Activated T-cell treated with anti-CD3 and anti-CD28 coated beads, Interleukin-2, amount 50 U/mL, for 48 hours (primary cell): Measurements from ENCODE around the gene AFAP1L1.
"Not testable (repeated sequence)": the region's sequence is repeated elsewhere in the genome, so short reads cannot be mapped to it uniquely, and the experiment has no call there.

ENCODE experiments used
- DNase-seq, 2 experiments: peaks; one replicate each; pipeline ENCODE4 v3.0.0-alpha.2; 2020

The AFAP1L1 gene

DNA sequence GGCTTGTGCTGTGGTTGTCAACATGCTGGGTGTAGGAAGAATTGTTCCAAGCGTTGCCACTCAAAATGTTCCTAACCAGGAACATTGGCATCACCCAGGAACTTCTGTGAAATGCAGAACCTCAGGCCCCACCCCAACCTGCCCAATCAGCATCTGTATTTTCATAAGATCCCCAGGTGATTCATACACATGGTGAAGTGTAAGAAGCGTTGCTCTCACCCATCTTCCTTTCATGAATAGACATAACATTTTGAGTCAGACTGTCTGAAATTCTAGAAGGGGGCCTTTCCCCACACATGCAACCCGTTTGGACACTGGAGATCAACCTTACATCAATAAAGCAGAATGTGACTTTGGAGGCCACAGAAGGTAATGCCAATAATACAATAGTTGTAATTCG lies 9.3 kb upstream of the AFAP1L1 start:
- DNase-seq, result no peak

GRCh38 chr5:149264439-149265067 lies 7.1 kb upstream of the AFAP1L1 start:
- DNase-seq, result peak; percentile 46 to 61

DNA sequence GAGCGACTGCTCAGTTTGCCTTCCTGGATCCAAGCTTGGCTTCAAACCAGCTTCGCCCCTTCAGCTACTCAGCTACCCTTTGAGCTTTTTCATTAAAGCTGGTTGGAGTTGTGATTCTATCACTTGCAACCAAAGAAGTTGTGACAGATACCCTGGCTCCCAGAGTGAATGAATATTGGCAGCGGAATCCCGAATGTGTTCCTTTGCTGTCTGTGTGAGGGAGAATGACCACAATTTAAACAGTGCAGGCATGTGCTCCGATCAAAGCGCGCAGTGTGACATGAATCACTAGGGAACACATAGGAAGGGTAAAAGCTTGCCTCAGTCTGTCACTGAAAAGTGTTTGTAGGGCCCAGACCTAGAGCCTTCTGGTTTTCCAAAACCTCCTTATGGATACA lies 6.6 kb upstream of the AFAP1L1 start:
- no peak for DNase-seq

GRCh38 chr5:149265597-149265996 lies 6.1 kb upstream of the AFAP1L1 start:
- DNase-seq, result no peak

GRCh38 chr5:149267241-149267973 lies 4.3 kb upstream of the AFAP1L1 start:
- no peak for DNase-seq

- no peak for DNase-seq
Measured at GRCh38 chr5:149268928-149269557, 2.6 kb upstream of the AFAP1L1 start.

DNA sequence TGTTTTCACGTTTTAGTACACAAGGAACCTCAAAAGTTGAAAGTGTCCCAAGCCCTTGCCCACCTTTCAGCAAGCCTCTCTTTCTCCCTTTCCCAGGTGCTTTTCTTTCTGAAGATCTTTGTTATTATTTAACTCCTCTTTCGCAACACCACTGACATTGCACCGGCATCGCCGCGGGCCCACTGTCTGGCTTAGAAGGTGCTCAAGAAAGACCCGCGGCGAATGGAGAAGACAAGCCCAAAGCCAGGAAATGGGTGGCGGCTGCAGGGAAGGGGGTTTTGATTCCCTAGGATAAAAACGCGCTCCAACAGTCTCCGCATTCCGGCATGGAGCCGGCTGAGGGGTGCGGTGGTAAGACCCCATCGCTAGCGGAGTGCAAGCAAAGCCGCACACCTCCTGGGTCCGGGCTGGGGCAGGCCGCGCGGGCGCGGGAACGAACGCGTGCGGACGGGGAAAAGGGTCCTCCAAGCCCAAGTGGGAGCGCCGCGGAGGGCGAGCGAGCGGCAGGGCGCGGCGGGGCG lies 404 bp upstream of the AFAP1L1 start:
- DNase-seq, result peak; percentile 28 to 30

GRCh38 chr5:149272781-149273180 lies 1.1 kb downstream of the AFAP1L1 start:
- DNase-seq, result not testable (repeated sequence)

DNA sequence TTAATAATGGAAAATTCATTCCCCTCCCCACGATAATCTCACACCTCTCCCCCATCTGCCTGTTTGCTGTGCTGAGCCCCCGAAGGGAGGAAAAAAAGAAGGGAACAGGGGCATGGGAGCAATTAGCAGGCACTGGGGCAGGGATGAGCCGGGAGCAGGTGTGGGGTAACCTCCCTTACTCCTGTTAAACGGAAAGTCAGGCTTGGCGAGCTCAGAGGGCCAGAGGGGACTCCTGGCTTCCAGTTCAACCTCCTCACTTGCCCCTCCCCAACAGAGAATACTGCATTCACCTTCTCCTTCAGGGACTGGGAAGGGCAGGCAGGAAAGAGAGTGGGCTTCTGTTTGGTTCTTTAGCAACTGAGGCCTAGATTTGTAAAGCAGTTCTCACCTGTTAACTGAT lies 1.6 kb downstream of the AFAP1L1 start:
- DNase-seq, result no peak

DNA sequence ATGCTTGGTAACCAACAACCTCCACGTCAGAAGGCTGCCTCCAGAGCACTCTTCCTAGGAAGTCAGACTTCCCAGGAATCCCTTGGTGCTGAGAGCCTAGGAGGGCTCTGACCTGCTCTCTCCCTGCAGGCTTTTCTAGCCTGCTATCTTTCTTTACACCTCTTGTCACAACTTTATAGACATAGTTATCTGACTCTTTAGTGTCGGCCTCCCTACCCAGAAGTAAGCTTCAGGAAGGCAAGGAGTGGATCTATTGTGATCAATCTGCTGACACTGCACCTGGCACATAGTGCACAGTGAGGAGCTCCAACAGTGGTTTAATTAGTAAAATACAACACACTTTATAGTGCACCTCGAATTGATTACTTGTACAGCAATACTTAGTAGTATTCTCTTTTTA lies 2.3 kb downstream of the AFAP1L1 start:
- DNase-seq, result no peak

- no peak for DNase-seq
Measured at GRCh38 chr5:149274939-149275338, 3.3 kb downstream of the AFAP1L1 start.

DNA sequence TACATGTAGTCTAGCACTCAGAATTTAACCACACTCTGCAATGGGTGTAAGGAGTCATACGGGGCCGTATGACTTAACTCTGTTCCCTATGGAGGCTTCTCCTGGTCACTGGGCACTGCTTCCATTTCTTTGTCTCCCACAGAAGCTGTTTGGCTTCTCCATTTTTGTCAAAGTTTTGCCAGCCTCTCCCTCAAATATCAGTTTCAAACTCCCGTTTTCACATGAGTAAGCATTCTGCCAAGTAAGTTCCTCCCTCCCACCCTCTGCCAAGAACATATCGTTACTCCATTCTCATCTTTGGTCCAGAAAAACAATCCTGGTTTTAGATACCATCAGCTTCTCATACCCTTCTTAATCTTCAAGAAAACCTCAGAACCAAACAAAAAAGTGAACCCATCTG lies 6.1 kb downstream of the AFAP1L1 start:
- no peak for DNase-seq

- DNase-seq, result no peak
Measured at GRCh38 chr5:149278451-149279210, 7.0 kb downstream of the AFAP1L1 start.

DNA sequence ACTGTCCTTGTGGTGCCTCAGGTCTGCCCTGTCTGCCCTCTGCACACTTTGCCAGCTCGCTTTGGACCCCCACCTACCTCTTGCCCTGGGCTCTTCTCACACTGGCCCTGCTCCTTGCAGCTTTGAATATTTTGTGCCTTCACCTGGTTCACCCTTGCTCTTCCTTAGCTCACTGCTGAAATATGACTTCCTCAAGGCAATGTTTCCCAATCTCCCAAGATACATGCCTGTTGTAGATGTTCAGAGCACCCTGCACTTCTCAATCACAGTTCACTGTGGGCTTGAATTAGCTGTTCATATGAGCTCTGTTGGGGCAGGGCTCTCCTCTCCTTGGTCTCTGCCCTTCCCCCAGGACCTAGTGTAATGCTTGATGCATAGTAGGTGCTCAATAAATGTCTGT lies 8.0 kb downstream of the AFAP1L1 start:
- no peak for DNase-seq

DNA sequence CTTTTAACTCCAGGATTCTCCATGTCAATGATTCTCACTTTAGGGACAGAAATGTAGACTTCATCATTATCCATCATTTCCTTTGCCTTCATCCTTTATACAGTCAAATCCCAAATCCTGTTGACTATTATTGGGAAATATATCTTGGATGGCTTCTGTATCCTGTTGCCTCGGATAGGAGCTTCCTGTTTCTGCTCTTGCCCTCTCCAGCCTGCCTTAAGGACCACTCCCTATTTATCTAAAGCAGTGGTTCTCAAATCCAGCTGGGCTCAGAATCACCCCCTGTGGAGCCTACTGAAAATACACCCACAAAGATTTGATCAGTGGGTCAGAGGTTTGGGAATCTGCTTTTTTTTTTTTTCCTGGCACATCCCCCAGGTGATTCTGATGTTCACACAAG lies 8.5 kb downstream of the AFAP1L1 start:
- DNase-seq, result no peak

- no peak for DNase-seq
Measured at GRCh38 chr5:149280802-149281201, 9.1 kb downstream of the AFAP1L1 start.

- DNase-seq, result no peak
Measured at GRCh38 chr5:149282027-149282965, 10.6 kb downstream of the AFAP1L1 start.

DNA sequence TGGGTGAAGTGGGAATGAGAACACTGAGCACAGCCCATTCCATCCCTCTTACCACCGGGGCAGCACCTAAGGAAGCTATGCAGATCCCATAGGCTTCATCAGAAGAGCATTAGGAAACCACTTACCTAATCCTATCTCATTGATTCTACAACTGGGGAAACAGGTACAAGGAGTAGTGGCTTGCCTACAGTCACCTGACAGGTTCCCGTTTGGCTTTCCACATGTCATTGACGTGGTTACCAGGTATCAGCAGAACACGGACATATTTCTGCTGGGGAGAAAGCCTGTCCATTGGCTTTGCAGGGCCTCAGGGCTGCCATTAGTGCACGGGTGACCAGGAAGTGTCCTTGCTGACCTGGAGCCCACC lies 11.3 kb downstream of the AFAP1L1 start:
- no peak for DNase-seq

DNA sequence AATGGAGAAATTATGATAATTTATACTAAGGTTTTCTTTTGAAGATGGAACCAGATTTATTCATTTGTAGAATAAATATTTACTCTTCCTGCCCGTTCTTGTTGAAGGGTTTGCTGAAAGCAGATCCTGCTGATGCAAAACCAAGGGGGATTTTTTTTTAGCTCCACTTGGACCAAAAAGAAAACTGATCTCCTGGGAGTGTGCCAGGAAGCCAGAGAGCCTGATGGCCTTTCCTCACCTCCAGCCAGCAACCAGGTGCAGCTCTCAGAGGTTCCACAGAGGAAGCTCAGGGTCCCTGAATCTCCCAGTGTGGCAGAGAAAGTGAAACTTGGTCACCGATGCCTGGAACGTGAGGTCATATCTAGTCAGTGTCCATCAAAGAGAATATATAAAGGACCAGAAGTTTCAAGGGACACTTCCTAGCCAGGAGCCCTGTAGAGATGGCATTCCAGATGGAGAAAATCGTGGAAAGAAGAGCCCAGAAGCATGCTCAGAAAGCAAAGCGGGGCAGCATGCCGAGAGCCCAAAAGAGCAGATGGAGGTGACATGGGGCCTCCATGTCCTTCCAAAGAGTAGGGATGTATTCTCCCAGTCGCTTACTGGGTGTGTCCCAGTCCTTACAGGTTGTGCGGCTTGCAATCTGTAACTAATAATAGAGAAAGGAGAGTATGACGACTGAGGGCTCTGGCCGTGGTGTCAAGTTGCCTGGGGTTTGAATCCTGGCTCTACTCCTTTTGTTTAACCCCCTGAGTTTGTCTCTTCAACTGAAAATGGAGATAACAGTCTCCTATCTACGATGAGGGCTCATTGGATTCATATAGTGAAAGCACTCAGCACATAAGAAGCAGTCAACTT lies 12.2 kb downstream of the AFAP1L1 start:
- DNase-seq, result no peak

- no peak for DNase-seq
Measured at GRCh38 chr5:149284501-149284900, 12.8 kb downstream of the AFAP1L1 start.

GRCh38 chr5:149285153-149285552 lies 13.5 kb downstream of the AFAP1L1 start:
- DNase-seq, result no peak
